ENCODE measurements around the gene DDX43.

DNA sequence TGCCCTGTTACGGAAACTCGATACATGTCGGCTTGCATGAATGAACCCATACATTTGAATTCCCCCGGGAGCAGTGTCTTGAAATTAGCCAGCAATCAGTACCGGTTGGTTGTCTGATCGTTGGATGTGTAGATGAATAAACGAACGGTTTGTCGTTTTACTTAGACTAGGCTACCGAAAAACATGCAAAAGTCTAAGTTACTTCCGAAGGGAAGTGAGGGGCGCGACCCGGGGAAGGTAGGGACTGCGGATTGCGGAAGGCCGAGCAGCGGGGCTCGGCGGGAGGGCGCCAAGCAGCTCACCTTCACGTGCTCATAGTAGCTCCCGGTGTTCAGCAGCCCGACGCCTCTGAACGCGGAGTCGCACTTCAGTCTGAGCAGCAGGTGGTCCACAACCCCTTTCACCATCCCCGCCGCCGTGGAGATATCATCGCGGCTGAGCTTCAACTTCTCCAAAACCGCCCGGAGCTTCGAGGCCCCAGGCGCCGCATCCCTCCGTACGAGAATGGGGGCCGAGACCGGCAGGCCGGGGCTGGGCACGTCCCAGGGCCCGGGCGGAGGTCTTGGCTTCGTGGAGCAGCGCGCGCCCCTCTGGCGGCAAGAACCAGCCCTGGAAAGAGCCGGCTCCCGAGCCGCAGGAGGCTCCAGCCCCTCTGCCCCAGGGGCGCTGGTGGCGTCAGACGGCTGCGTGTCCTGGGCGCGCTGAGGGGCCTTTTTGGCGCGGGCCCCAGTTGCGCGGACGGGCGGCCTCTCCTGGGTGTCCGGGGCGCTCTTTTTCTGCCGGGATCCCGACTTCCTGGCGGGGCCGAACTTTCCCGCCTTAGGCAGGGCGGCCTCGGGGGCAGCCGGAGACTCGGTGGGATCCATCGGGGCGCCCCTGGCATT, 56.8 kb downstream of the DDX43 start:
- TF ChIP-seq, protein P1, sequence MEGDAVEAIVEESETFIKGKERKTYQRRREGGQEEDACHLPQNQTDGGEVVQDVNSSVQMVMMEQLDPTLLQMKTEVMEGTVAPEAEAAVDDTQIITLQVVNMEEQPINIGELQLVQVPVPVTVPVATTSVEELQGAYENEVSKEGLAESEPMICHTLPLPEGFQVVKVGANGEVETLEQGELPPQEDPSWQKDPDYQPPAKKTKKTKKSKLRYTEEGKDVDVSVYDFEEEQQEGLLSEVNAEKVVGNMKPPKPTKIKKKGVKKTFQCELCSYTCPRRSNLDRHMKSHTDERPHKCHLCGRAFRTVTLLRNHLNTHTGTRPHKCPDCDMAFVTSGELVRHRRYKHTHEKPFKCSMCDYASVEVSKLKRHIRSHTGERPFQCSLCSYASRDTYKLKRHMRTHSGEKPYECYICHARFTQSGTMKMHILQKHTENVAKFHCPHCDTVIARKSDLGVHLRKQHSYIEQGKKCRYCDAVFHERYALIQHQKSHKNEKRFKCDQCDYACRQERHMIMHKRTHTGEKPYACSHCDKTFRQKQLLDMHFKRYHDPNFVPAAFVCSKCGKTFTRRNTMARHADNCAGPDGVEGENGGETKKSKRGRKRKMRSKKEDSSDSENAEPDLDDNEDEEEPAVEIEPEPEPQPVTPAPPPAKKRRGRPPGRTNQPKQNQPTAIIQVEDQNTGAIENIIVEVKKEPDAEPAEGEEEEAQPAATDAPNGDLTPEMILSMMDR (IDR thresholded peaks at IDR 0.05; ENCODE audit: low read depth, low read length) = no peak
- TF ChIP-seq, protein P2, sequence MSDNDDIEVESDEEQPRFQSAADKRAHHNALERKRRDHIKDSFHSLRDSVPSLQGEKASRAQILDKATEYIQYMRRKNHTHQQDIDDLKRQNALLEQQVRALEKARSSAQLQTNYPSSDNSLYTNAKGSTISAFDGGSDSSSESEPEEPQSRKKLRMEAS (IDR thresholded peaks at IDR 0.05; ENCODE audit: low read depth, low read length) = peak; percentile 87
- TF ChIP-seq POLR2A (IDR thresholded peaks at IDR 0.05; ENCODE audit: extremely low read depth, insufficient read length) = peak; percentile 37

Measured in NB4 (cell line).